ENCODE results near the gene EREG.

DNA sequence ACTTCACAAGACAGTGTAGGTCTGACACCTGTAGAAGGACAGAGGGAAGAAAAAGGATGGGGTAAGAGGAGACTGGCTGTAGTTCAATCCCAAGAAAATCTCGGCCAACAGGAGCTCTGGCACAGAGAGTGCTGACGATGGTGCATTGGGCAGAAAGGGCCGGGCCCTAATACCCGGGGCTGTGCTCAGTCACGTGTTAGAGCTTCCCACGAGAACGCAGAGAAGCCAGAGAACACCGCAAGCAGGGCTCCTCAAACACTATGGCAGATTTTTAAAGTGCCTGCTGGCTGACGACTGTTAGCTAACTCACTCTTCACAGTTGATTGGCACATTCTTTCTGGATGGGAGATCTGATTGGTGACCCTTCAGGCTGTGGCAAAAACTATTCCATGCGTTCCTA lies 35.5 kb downstream of the EREG start:
- TF ChIP-seq JUND (IDR thresholded peaks at IDR 0.05; ENCODE audit: low read length) (no peak), EZH2 (IDR thresholded peaks at IDR 0.05; ENCODE audit: low read depth, low read length, severe bottlenecking) (no peak), POLR2AphosphoS5 (IDR thresholded peaks at IDR 0.05; ENCODE audit: low read depth, low read length) (no peak)
- TF ChIP-seq, protein P1, sequence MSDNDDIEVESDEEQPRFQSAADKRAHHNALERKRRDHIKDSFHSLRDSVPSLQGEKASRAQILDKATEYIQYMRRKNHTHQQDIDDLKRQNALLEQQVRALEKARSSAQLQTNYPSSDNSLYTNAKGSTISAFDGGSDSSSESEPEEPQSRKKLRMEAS (IDR thresholded peaks at IDR 0.05), result no peak
- TF ChIP-seq, protein P2, sequence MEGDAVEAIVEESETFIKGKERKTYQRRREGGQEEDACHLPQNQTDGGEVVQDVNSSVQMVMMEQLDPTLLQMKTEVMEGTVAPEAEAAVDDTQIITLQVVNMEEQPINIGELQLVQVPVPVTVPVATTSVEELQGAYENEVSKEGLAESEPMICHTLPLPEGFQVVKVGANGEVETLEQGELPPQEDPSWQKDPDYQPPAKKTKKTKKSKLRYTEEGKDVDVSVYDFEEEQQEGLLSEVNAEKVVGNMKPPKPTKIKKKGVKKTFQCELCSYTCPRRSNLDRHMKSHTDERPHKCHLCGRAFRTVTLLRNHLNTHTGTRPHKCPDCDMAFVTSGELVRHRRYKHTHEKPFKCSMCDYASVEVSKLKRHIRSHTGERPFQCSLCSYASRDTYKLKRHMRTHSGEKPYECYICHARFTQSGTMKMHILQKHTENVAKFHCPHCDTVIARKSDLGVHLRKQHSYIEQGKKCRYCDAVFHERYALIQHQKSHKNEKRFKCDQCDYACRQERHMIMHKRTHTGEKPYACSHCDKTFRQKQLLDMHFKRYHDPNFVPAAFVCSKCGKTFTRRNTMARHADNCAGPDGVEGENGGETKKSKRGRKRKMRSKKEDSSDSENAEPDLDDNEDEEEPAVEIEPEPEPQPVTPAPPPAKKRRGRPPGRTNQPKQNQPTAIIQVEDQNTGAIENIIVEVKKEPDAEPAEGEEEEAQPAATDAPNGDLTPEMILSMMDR (IDR thresholded peaks at IDR 0.05; ENCODE audit: control extremely low read depth in 1 of 3, insufficient read depth in 1 of 3, low read depth in 1 of 3, low read length in 3 of 3), result no peak
